Mesenchymal stem cell (in vitro differentiated cells and primary cell): ENCODE results near the gene NFE2L1.

ENCODE experiments used
- DNase-seq: peaks from one replicate; pipeline ENCODE4 v3.0.0-alpha.2; 2013
- H2AFZ ChIP-seq: one replicate; pipeline ENCODE4 v1.6.1; 2013; ENCODE audit warnings: low read depth, mild to moderate bottlenecking, control low read depth, inconsistent platforms, low read length, moderate library complexity
- H2AK5ac ChIP-seq: 2 replicates; pipeline ENCODE4 v1.6.1; 2013; ENCODE audit warnings: low read length, moderate library complexity, mild to moderate bottlenecking, inconsistent platforms; ENCODE audit not compliant: severe bottlenecking
- H2BK120ac ChIP-seq: one replicate; pipeline ENCODE4 v1.6.1; 2013; ENCODE audit warnings: low read depth, mild to moderate bottlenecking, inconsistent platforms, low read length, moderate library complexity
- H2BK12ac ChIP-seq, 2 experiments: one replicate each; pipeline ENCODE4 v1.6.1; 2013; ENCODE audit warnings: inconsistent platforms in 2 of 2, low read length in 2 of 2, mild to moderate bottlenecking in 2 of 2, moderate library complexity in 2 of 2, control low read depth in 1 of 2
- H2BK15ac ChIP-seq: one replicate; pipeline ENCODE4 v1.6.1; 2013; ENCODE audit warnings: mild to moderate bottlenecking, low read depth, inconsistent platforms; ENCODE audit not compliant: poor library complexity, severe bottlenecking
- H2BK5ac ChIP-seq: 2 replicates; pipeline ENCODE4 v1.6.1; 2013; ENCODE audit warnings: low read depth, mild to moderate bottlenecking, low read length, control low read depth, inconsistent platforms; ENCODE audit not compliant: poor library complexity, severe bottlenecking
- H3K14ac ChIP-seq, 2 experiments: one replicate each; pipeline ENCODE4 v1.6.1; 2013; ENCODE audit warnings: inconsistent platforms in 2 of 2, low read length in 2 of 2, control low read depth in 1 of 2, mild to moderate bottlenecking in 1 of 2, moderate library complexity in 1 of 2
- H3K18ac ChIP-seq, 2 experiments: one replicate each; pipeline ENCODE4 v1.6.1; 2013; ENCODE audit warnings: inconsistent platforms in 2 of 2, low read length in 2 of 2, control low read depth in 1 of 2, low read depth in 1 of 2, mild to moderate bottlenecking in 1 of 2
- H3K23ac ChIP-seq, 2 experiments: one replicate each; pipeline ENCODE4 v1.6.1; 2013; ENCODE audit warnings: inconsistent platforms in 2 of 2, low read length in 2 of 2, mild to moderate bottlenecking in 2 of 2, moderate library complexity in 2 of 2, control low read depth in 1 of 2
- H3K27ac ChIP-seq: 2 replicates; pipeline ENCODE4 v1.5.1; 2013; ENCODE audit warnings: mild to moderate bottlenecking, moderate library complexity, low read length, control low read depth, inconsistent platforms; ENCODE audit not compliant: poor library complexity, severe bottlenecking
- H3K27me3 ChIP-seq, 2 experiments: 2 replicates each; pipeline versions ENCODE4 v1.6.1 to v1.7.0; 2013; ENCODE audit warnings: low read length in 2 of 2, mild to moderate bottlenecking in 2 of 2, moderate library complexity in 2 of 2, control low read depth in 1 of 2, inconsistent platforms in 1 of 2; ENCODE audit not compliant: control insufficient read depth in 1 of 2, insufficient read depth in 1 of 2
- H3K36me3 ChIP-seq, 2 experiments: 2 replicates each; pipeline versions ENCODE4 v1.6.1 to v1.7.0; 2013; ENCODE audit warnings: low read length in 2 of 2, control low read depth in 1 of 2, inconsistent platforms in 1 of 2, low read depth in 1 of 2, mild to moderate bottlenecking in 1 of 2; ENCODE audit not compliant: insufficient read depth in 2 of 2, control insufficient read depth in 1 of 2
- H3K4ac ChIP-seq, 2 experiments: one replicate each; pipeline ENCODE4 v1.6.1; 2013; ENCODE audit warnings: inconsistent platforms in 2 of 2, low read length in 2 of 2, mild to moderate bottlenecking in 2 of 2, moderate library complexity in 2 of 2, control low read depth in 1 of 2, low read depth in 1 of 2
- H3K4me1 ChIP-seq: 2 replicates; pipeline ENCODE4 v1.6.1; 2013; ENCODE audit warnings: low read depth, low read length, control low read depth; ENCODE audit not compliant: control insufficient read depth, insufficient read depth
- H3K4me2 ChIP-seq: 2 replicates; pipeline ENCODE4 v1.6.1; 2013; ENCODE audit warnings: low read length, mild to moderate bottlenecking, inconsistent platforms; ENCODE audit not compliant: poor library complexity, severe bottlenecking
- H3K4me3 ChIP-seq, 2 experiments: 2 replicates each; pipeline versions ENCODE4 v1.5.1 to v1.7.0; 2013; ENCODE audit warnings: low read length in 2 of 2, mild to moderate bottlenecking in 2 of 2, control low read depth in 1 of 2, low read depth in 1 of 2; ENCODE audit not compliant: insufficient read depth in 1 of 2
- H3K79me1 ChIP-seq: replicated peaks from 2 replicates; pipeline ENCODE4 v1.6.1; 2013; ENCODE audit warnings: mild to moderate bottlenecking, control low read depth, low read length, inconsistent platforms; ENCODE audit not compliant: poor library complexity, severe bottlenecking
- H3K9ac ChIP-seq: 2 replicates; pipeline ENCODE4 v1.7.0; 2013; ENCODE audit warnings: mild to moderate bottlenecking, low read length, moderate library complexity
- H3K9me3 ChIP-seq: 2 replicates; pipeline ENCODE4 v1.7.0; 2013; ENCODE audit warnings: mild to moderate bottlenecking, low read length; ENCODE audit not compliant: control insufficient read depth
- H4K8ac ChIP-seq: one replicate; pipeline ENCODE4 v1.6.1; 2013; ENCODE audit warnings: inconsistent platforms, mild to moderate bottlenecking, low read length, moderate library complexity
- H4K91ac ChIP-seq: one replicate; pipeline ENCODE4 v1.6.1; 2013; ENCODE audit warnings: mild to moderate bottlenecking, low read length, inconsistent platforms
- WGBS: methylation state at CpG from one replicate; pipeline ENCODE4 v1.1.7; 2013; ENCODE audit warnings: mixed read lengths; 5-methylcytosine and 5-hydroxymethylcytosine counted together

Gene NFE2L1

DNA sequence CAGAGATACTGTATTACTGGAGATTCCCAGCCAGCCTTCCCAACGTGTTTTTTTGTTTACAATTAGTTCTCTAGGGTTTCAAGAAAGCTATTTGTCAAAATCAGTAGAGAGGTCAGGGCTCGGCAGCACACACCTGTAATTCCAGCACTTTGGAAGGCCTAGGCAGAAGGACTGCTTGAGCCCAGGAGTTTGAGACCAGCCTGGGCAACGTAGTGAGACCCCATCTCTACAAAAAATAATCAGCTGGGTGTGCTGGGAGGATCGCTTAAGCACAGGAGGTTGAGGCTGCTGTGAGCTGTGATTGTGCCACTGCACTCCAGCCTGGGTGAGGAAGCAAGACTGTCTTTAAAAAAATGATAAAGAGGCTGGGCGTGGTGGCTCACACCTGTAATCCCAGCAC lies 33.7 kb downstream of the NFE2L1 start:
- Histone ChIP-seq H4K91ac (no peak overlapping the region), H3K27ac (no peak overlapping the region), H3K9me3 (no peaks in the 10 kb centered on the region), H4K8ac (no peak overlapping the region), H2BK120ac (no peak overlapping the region), H2AFZ (no peak overlapping the region), H3K27me3 (no peaks in the 10 kb centered on the region), H2BK15ac (no peak overlapping the region), H2AK5ac (no peak overlapping the region), H2BK12ac (no peak overlapping the region), H3K4me2 (no peak overlapping the region), H2BK5ac (no peak overlapping the region), H3K79me1 (peaks cover 2% of the 10 kb centered on the region), H3K23ac (no peak overlapping the region), H3K18ac (no peak overlapping the region), H3K4me1 (peaks cover 13% of the 10 kb centered on the region), H3K36me3 (peaks cover 0 to 1% of the 10 kb centered on the region in 2 experiments), H3K4ac (no peak overlapping the region), H3K4me3 (no peak overlapping the region), H3K14ac (no peak overlapping the region), H3K9ac (no peak overlapping the region)
- 67% methylated on average over 3 of the region's 5 CpGs for WGBS
- no peak for DNase-seq

DNA sequence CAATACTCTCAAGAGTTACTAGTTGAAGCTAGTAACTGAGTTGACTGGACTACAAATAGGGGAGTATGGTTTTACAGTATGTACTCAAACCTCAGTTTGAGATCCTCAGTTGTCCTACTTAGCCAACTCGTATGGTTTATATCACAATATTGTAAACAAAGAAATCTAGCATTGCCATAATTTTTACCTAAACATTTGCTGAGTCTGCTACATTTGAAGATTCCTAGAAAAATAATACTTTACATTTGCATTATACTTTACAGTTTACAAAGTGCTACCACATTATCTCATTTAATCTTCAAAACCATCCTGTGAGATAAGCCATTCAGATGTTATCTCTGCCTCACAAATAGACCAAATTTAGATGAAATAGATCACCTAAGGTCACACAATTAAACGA lies 36.8 kb downstream of the NFE2L1 start:
- Histone ChIP-seq H3K79me1 (peaks cover 2% of the 10 kb centered on the region), H2BK12ac (no peak overlapping the region), H3K4ac (no peak overlapping the region), H3K36me3 (no peaks in the 10 kb centered on the region), H2AFZ (no peak overlapping the region), H3K14ac (no peak overlapping the region), H4K91ac (no peak overlapping the region), H3K27me3 (no peaks in the 10 kb centered on the region), H2BK120ac (no peak overlapping the region), H2AK5ac (no peak overlapping the region), H3K4me1 (peaks cover 8% of the 10 kb centered on the region), H3K9ac (no peak overlapping the region), H3K18ac (no peak overlapping the region), H3K23ac (no peak overlapping the region), H3K4me2 (no peak overlapping the region), H4K8ac (no peak overlapping the region), H3K9me3 (no peaks in the 10 kb centered on the region), H2BK5ac (no peak overlapping the region), H3K27ac (no peak overlapping the region), H3K4me3 (no peak overlapping the region), H2BK15ac (no peak overlapping the region)
- DNase-seq: no peak
- WGBS: 79% methylated on average over 2 of the region's 2 CpGs

DNA sequence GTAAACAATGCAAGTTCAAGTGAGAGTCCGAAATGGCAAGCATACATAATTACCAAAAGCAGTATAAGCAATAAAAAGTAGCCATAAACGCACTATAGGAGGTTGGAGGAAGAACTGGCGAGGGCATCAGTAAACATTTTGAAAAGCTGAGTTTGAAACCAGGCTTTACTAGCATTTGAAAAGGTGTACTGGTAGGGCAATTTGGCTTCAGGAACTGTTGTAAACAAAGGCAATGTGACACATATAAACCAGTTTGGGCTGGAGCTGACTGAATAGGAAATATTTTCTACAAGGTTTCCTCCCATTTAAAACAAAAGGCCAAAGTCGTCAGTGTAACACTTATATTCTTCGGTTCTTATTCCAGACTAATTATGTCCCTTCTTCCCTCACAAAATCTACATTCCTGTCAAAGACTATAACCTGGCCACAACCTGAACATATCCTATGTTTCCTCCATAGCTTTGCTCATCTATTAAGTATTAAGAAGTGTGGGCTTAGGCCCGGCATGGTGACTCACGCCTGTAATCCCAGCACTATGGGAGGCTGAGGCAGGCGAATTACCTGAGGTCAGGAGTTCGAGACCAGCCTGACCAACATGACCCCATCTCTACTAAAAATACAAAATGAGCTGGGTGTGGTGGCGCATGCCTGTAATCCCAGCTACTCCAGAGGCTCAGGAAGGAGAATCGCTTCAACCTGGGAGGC lies 45.3 kb downstream of the NFE2L1 start:
- WGBS: 94% methylated on average over 8 of the region's 11 CpGs
- peaks cover 19 to 21% of the 10 kb centered on the region in 2 experiments for H3K36me3 ChIP-seq
- no peak overlapping the region for H2BK5ac ChIP-seq
- no peak overlapping the region for H3K4me2 ChIP-seq
- no peak overlapping the region for H3K18ac ChIP-seq
- no peak overlapping the region for H3K27ac ChIP-seq
- no peak overlapping the region for H3K4ac ChIP-seq
- H2BK15ac ChIP-seq: no peak overlapping the region
- no peak overlapping the region for H3K23ac ChIP-seq
- no peak for DNase-seq
- no peak overlapping the region for H3K14ac ChIP-seq
- H3K4me3 ChIP-seq: no peak overlapping the region
- no peak overlapping the region for H2BK120ac ChIP-seq
- no peak overlapping the region for H3K9ac ChIP-seq
- H4K91ac ChIP-seq: no peak overlapping the region
- no peak overlapping the region for H2AFZ ChIP-seq
- H2BK12ac ChIP-seq: no peak overlapping the region
- H3K79me1 ChIP-seq: no peaks in the 10 kb centered on the region
- no peaks in the 10 kb centered on the region for H3K9me3 ChIP-seq
- no peak overlapping the region for H2AK5ac ChIP-seq
- H3K27me3 ChIP-seq: no peaks in the 10 kb centered on the region
- no peak overlapping the region for H4K8ac ChIP-seq
- peaks cover 7% of the 10 kb centered on the region for H3K4me1 ChIP-seq

DNA sequence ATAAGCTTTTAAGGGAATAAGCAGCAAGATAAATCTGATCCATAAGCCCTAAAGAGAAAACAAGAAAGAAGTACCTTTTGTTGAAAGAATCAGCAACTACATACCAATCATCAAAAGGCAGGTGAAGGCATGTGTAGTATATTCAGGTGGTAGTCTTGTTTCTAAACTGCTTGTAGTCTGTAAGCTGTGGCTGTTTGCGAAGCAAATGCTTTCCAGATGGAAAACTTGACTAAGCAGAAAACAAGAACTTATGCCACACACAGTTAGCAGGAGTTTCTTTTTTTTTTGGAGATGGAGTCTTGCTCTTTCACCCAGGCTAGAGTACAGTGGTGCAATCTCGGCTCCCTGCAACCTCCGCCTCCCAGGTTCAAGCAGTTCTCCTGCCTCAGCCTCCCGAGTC lies 47.5 kb downstream of the NFE2L1 start:
- H4K91ac ChIP-seq: no peak overlapping the region
- WGBS: 94% methylated on average over 4 of the region's 4 CpGs
- H3K79me1 ChIP-seq: no peaks in the 10 kb centered on the region
- no peak overlapping the region for H2BK120ac ChIP-seq
- DNase-seq: no peak
- H3K4ac ChIP-seq: no peak overlapping the region
- no peaks in the 10 kb centered on the region for H3K27me3 ChIP-seq
- H3K4me1 ChIP-seq: peaks cover 6% of the 10 kb centered on the region
- no peak overlapping the region for H4K8ac ChIP-seq
- H3K14ac ChIP-seq: no peak overlapping the region
- H2AFZ ChIP-seq: no peak overlapping the region
- no peak overlapping the region for H3K27ac ChIP-seq
- H2BK12ac ChIP-seq: no peak overlapping the region
- no peak overlapping the region for H2BK5ac ChIP-seq
- H2BK15ac ChIP-seq: no peak overlapping the region
- no peak overlapping the region for H3K23ac ChIP-seq
- H3K9ac ChIP-seq: peak overlapping the region; percentile 30
- no peak overlapping the region for H3K18ac ChIP-seq
- H3K9me3 ChIP-seq: no peaks in the 10 kb centered on the region
- H3K4me3 ChIP-seq: no peak overlapping the region
- no peak overlapping the region for H2AK5ac ChIP-seq
- no peak overlapping the region for H3K4me2 ChIP-seq
- peaks cover 19 to 21% of the 10 kb centered on the region in 2 experiments for H3K36me3 ChIP-seq
